ENCODE measurements around the gene EPS8L3. TPM values are rescaled to one million over a fixed set of nuclear protein-coding genes. Genes with fewer than 3 reads are reported as not detected.

The EPS8L3 gene
- total and polyA plus RNA-seq, 10 of the 15 experiments (the other 5 are each of a cell fraction or from before 2014, with no cell fraction given) = not detected

DNA sequence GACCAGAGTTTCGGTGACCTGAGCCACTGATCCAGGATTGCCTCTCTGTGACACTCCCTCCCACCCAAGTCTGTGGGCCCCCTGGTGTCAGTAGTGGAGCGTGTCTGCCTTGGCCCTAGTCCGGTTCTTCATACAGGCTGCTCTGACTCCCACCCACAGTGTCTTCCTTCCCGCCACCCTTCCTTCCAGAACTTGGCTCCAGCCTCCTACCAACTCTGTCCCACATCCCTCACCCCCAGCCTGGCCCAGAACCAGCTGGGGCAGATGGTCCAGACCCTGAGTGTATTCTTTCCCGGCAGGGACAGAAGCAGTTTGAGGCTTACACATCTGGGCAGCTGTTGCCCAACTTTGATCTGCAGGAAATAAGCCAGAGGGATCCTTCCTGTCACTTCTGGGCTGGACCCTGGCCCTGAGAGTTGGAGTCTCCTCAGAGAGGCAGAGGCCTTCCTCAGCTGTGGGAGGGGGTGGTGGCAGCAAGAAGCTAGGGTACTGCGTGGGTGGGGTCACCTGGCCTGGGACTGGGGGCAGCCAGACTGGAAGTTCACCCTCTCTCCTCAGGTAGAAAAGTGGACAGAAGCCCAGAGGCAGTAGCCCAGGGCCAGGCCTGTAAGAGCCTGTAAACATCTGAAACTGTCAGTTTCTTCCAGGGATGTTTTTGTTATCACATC is 43.1 kb upstream of the EPS8L3 start:
- DNase-seq (ENCODE audit: low read depth, low spot score) (no peak), FAIRE-seq (no peak), ATAC-seq (no peak)
- ChIA-PET CTCF (interaction anchor here (0.6 to 2.4 kb wide), 3 partner anchors 16 to 222 kb away, joined by 3 to 8 read pairs (median 3); no protein-coding TSS in a partner anchor), RAD21 (ENCODE audit: unreplicated experiment) (interaction anchor here (1.2 kb wide), 1 partner anchor 178 kb away, joined by 3 read pairs; the partner anchor contains the start of gene AHCYL1), SMC1A (ENCODE audit: uncharacterized antibody, unreplicated experiment) (interaction anchor here (1.6 kb wide), 1 partner anchor 10 kb away, joined by 6 read pairs; no protein-coding TSS in a partner anchor), POLR2A (no interaction called here)
- intact Hi-C loops (cut with micrococcal nuclease; ENCODE audit: unreplicated experiment) = no loop called here
- Histone ChIP-seq H3K4me2 (ENCODE audit: control insufficient read depth, insufficient read depth) (no peak overlapping the region), H3K4me1 (ENCODE audit: control insufficient read depth, insufficient read depth, low read length) (no peaks in the 10 kb centered on the region), H3K27me3 (replicated peaks in 1 of 2; ENCODE audit: control insufficient read depth in 2 of 2, insufficient read depth in 2 of 2, low read length in 1 of 2) (no peaks in the 10 kb centered on the region), H3K79me2 (ENCODE audit: control insufficient read depth, insufficient read depth, low read length) (no peaks in the 10 kb centered on the region), H3K27ac (ENCODE audit: control insufficient read depth, insufficient read depth) (no peak overlapping the region), H2AFZ (ENCODE audit: control insufficient read depth, low read depth, low read length) (no peak overlapping the region), H3K9me3 (replicated peaks; ENCODE audit: control insufficient read depth, insufficient read depth, low read length) (no peaks in the 10 kb centered on the region), H3K36me3 (ENCODE audit: control insufficient read depth in 2 of 2, insufficient read depth in 2 of 2, low read length in 1 of 2) (no peaks in the 10 kb centered on the region), H4K20me1 (ENCODE audit: control insufficient read depth, insufficient read depth) (no peaks in the 10 kb centered on the region), H3K9ac (ENCODE audit: control insufficient read depth, insufficient read depth, low read length) (no peak overlapping the region), H3K4me3 (no peak overlapping the region)
- TF ChIP-seq TCF7 (IDR thresholded peaks at IDR 0.05; ENCODE audit: borderline replicate concordance) (no peak), ZNF24 (IDR thresholded peaks at IDR 0.05) (no peak), MYC (IDR thresholded peaks at IDR 0.05; ENCODE audit: insufficient read depth, insufficient read length, insufficient replicate concordance, low read length, severe bottlenecking) (no peak), RAD21 (IDR thresholded peaks at IDR 0.05; ENCODE audit: insufficient read depth, low read depth, low read length) (no peak), ZNF384 (IDR thresholded peaks at IDR 0.05; ENCODE audit: borderline replicate concordance, low read depth, low read length) (no peak), FOXK2 (IDR thresholded peaks at IDR 0.05) (no peak), NFXL1 (IDR thresholded peaks at IDR 0.05; ENCODE audit: borderline replicate concordance) (no peak), NRF1 (conservative IDR thresholded peaks at IDR 0.05; ENCODE audit: low read depth, low read length) (no peak), ZBED1 (IDR thresholded peaks at IDR 0.05; ENCODE audit: borderline replicate concordance) (no peak), MYB (IDR thresholded peaks at IDR 0.05; ENCODE audit: borderline replicate concordance, low read depth, low read length) (no peak), KDM1A (IDR thresholded peaks at IDR 0.05; ENCODE audit: borderline replicate concordance) (no peak), SIX5 (IDR thresholded peaks at IDR 0.05; ENCODE audit: low read depth, low read length, severe bottlenecking) (no peak), JUND (IDR thresholded peaks at IDR 0.05; ENCODE audit: low read depth, low read length) (no peak), POLR2AphosphoS5 (IDR thresholded peaks at IDR 0.05; ENCODE audit: low read length) (no peak), GABPA (IDR thresholded peaks at IDR 0.05; ENCODE audit: low read depth) (no peak)
- TF ChIP-seq, protein P1, sequence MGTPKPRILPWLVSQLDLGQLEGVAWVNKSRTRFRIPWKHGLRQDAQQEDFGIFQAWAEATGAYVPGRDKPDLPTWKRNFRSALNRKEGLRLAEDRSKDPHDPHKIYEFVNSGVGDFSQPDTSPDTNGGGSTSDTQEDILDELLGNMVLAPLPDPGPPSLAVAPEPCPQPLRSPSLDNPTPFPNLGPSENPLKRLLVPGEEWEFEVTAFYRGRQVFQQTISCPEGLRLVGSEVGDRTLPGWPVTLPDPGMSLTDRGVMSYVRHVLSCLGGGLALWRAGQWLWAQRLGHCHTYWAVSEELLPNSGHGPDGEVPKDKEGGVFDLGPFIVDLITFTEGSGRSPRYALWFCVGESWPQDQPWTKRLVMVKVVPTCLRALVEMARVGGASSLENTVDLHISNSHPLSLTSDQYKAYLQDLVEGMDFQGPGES (IDR thresholded peaks at IDR 0.05) = no peak
- TF ChIP-seq, protein P2, sequence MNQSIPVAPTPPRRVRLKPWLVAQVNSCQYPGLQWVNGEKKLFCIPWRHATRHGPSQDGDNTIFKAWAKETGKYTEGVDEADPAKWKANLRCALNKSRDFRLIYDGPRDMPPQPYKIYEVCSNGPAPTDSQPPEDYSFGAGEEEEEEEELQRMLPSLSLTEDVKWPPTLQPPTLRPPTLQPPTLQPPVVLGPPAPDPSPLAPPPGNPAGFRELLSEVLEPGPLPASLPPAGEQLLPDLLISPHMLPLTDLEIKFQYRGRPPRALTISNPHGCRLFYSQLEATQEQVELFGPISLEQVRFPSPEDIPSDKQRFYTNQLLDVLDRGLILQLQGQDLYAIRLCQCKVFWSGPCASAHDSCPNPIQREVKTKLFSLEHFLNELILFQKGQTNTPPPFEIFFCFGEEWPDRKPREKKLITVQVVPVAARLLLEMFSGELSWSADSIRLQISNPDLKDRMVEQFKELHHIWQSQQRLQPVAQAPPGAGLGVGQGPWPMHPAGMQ (IDR thresholded peaks at IDR 0.05; ENCODE audit: borderline replicate concordance) = no peak
- TF ChIP-seq, protein P3, sequence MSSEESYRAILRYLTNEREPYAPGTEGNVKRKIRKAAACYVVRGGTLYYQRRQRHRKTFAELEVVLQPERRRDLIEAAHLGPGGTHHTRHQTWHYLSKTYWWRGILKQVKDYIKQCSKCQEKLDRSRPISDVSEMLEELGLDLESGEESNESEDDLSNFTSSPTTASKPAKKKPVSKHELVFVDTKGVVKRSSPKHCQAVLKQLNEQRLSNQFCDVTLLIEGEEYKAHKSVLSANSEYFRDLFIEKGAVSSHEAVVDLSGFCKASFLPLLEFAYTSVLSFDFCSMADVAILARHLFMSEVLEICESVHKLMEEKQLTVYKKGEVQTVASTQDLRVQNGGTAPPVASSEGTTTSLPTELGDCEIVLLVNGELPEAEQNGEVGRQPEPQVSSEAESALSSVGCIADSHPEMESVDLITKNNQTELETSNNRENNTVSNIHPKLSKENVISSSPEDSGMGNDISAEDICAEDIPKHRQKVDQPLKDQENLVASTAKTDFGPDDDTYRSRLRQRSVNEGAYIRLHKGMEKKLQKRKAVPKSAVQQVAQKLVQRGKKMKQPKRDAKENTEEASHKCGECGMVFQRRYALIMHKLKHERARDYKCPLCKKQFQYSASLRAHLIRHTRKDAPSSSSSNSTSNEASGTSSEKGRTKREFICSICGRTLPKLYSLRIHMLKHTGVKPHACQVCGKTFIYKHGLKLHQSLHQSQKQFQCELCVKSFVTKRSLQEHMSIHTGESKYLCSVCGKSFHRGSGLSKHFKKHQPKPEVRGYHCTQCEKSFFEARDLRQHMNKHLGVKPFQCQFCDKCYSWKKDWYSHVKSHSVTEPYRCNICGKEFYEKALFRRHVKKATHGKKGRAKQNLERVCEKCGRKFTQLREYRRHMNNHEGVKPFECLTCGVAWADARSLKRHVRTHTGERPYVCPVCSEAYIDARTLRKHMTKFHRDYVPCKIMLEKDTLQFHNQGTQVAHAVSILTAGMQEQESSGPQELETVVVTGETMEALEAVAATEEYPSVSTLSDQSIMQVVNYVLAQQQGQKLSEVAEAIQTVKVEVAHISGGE (CRISPR knock-in tag; IDR thresholded peaks at IDR 0.05) = no peak
- no TSS peak for BruUV-seq (replicated peaks)
- 64% methylated on average over 6 of the region's 6 CpGs for WGBS (ENCODE audit: insufficient coverage, insufficient replicate concordance, low lambda C conversion rate, missing lambda C conversion rate)
- in situ Hi-C loops (cut with MboI) = no loop called here

Data from GM12878 (cell line).